ENCODE measurements around the gene TANC1. TPM values are rescaled to one million over a fixed set of nuclear protein-coding genes. Genes with fewer than 3 reads are reported as not detected.

The TANC1 gene
- total and polyA plus RNA-seq, 2 donors (not counting 3 experiments of a cell fraction or from before 2014, with no cell fraction given), result 58.9 to 99.4 TPM

DNA sequence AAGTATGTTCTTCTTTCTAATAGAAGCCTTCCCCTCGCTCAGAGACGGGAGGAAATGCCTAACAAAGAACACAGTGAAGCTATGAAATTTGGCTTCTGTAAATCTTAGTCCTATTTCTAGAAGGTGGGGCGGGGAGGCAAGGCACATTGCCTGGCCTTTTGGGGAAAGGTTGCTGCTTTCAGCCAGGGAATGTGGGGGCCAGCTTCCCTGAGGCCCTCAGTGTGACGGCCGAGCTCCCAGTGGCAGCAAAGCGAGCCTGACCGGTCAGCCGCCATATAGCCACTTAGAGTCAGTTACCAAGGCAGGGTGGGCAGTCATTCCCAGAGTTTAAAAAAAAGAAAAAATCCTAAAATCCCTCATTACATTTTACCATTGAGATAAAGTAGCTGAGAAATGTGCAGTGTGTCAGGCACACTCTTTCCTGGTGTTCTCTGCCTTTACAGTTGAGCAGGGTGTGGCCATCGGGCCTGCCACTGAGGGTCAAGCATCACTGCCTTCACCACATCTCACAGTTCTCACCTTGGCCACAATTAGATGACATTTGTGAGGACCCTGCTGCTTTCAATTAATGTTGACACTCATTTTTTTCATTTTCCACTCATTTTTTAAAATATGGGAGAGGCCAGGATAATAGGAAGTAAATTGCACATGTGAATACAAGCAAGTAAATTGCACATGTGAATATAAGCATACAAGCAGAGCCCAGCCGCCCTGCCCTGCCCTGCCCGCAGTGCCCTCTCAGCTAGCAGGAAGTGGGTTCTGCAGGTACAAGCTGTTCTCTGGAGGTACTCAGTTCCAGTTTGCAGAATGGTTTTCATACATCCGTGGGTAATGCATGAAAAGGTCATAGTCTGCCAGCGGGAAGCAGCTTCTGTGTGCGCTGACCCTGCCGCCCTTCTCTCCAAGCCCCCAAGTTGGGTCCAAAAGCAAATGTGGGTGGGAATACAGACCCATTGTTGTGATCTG, 241.2 kb downstream of the TANC1 start:
- Histone ChIP-seq H3K9me1 (replicated peaks; ENCODE audit: control insufficient read depth, extremely low read depth, insufficient read depth, low read length) (no peaks in the 10 kb centered on the region), H3K36me3 (ENCODE audit: control insufficient read depth in 2 of 2, extremely low read depth in 1 of 2, insufficient read depth in 2 of 2, low read length in 2 of 2) (peaks cover 0 to 19% of the 10 kb centered on the region in 2 experiments), H3K27me3 (ENCODE audit: control insufficient read depth in 2 of 2, insufficient read depth in 2 of 2, low read length in 2 of 2) (no peaks in the 10 kb centered on the region), H3K79me2 (ENCODE audit: control insufficient read depth, insufficient read depth, low read length) (no peaks in the 10 kb centered on the region), H3K9ac (replicated peaks; ENCODE audit: extremely low read depth, insufficient read depth, low read length) (no peak overlapping the region), H2AFZ (ENCODE audit: low read depth, low read length) (no peak overlapping the region), H3K9me3 (replicated peaks; ENCODE audit: control insufficient read depth, insufficient read depth, low read length) (no peaks in the 10 kb centered on the region), H3K4me1 (ENCODE audit: control insufficient read depth, extremely low read depth, insufficient read depth, low read length) (no peaks in the 10 kb centered on the region), H3K27ac (ENCODE audit: insufficient read depth, low read depth, low read length) (no peak overlapping the region), H3K4me2 (ENCODE audit: insufficient read depth, low read length) (no peak overlapping the region), H3K4me3 (replicated peaks in 1 of 3; ENCODE audit: insufficient read depth in 1 of 3, low read depth in 1 of 3, low read length in 3 of 3) (no peak overlapping the region), H4K20me1 (replicated peaks; ENCODE audit: control insufficient read depth, extremely low read depth, insufficient read depth, low read length) (no peaks in the 10 kb centered on the region)
- no peak for FAIRE-seq
- CTCF ChIA-PET, result interaction anchor here (1.6 kb wide), 1 partner anchor 502 kb away, joined by 4 read pairs; the partner anchor contains the start of gene MARCHF7
- DNase-seq (ENCODE audit: low read depth, low spot score), result no peak
- POLR2A ChIA-PET, result no interaction called here
- TF ChIP-seq MYC (IDR thresholded peaks at IDR 0.05; ENCODE audit: low read depth, low read length) (no peak), FOS (IDR thresholded peaks at IDR 0.05; ENCODE audit: borderline replicate concordance, insufficient read depth, low read length) (no peak), GATA2 (IDR thresholded peaks at IDR 0.05; ENCODE audit: insufficient read depth, insufficient read length, low read depth, low read length) (no peak), JUN (IDR thresholded peaks at IDR 0.05; ENCODE audit: borderline replicate concordance, insufficient read depth, insufficient read length, low read depth) (no peak), POLR2AphosphoS5 (IDR thresholded peaks at IDR 0.05; ENCODE audit: insufficient read depth, low read depth, low read length) (no peak)
- intact Hi-C loops (cut with micrococcal nuclease), result no loop called here
- dilution Hi-C loops (cut with MboI; ENCODE audit: extremely low pct_ligation_motif_present, low sequenced_read_pairs), result no loop called here
- no TSS peak for BruUV-seq (replicated peaks)
